Stimulated activated CD4-positive, alpha-beta T cell treated with anti-CD3 and anti-CD28 coated beads, Interleukin-15, amount 100 ng/mL, for 48 hours (primary cell): ENCODE results near the gene COQ4.

ENCODE experiments used
- DNase-seq, 2 donors: peaks; one replicate each; pipeline ENCODE4 v3.0.0-alpha.2; 2020; ENCODE audit warnings: low read depth in 2 of 2

The COQ4 gene

GRCh38 chr9:128340691-128341434, 18.2 kb downstream of the COQ4 start:
- no peak for DNase-seq

GRCh38 chr9:128341435-128341849, 18.8 kb downstream of the COQ4 start:
- peak; percentile 47 to 59 for DNase-seq

- DNase-seq: no peak
These were observed 20.5 kb downstream of the COQ4 start for GRCh38 chr9:128342971-128343680.

- no peak for DNase-seq
These were observed 21.2 kb downstream of the COQ4 start for GRCh38 chr9:128343855-128344254.

- no peak for DNase-seq
These were observed 22.4 kb downstream of the COQ4 start for GRCh38 chr9:128344931-128345605.

- no peak for DNase-seq
These were observed 26.5 kb downstream of the COQ4 start for GRCh38 chr9:128349125-128349524.

GRCh38 chr9:128349772-128350171, 27.1 kb downstream of the COQ4 start:
- no peak for DNase-seq

GRCh38 chr9:128355451-128355850, 32.8 kb downstream of the COQ4 start:
- no peak for DNase-seq

GRCh38 chr9:128358090-128358489, 35.5 kb downstream of the COQ4 start:
- no peak for DNase-seq

GRCh38 chr9:128358861-128359260, 36.2 kb downstream of the COQ4 start:
- no peak for DNase-seq

GRCh38 chr9:128360826-128361225, 38.2 kb downstream of the COQ4 start:
- no peak for DNase-seq

GRCh38 chr9:128361296-128361985, 38.8 kb downstream of the COQ4 start:
- DNase-seq: no peak

GRCh38 chr9:128361986-128362646, 39.5 kb downstream of the COQ4 start:
- DNase-seq: peak; percentile 52 to 60

GRCh38 chr9:128362774-128363173, 40.1 kb downstream of the COQ4 start:
- DNase-seq: no peak

- DNase-seq: no peak
These were observed 42.9 kb downstream of the COQ4 start for GRCh38 chr9:128365525-128365924.

- no peak for DNase-seq
These were observed 46.5 kb downstream of the COQ4 start for GRCh38 chr9:128369024-128369706.

GRCh38 chr9:128370367-128370751, 47.7 kb downstream of the COQ4 start:
- DNase-seq: no peak

- DNase-seq: peak; percentile 88 to 94
These were observed 48.4 kb downstream of the COQ4 start, which contains the start of gene URM1 for GRCh38 chr9:128370752-128371629. URM1 (plus strand) TSS chr9:128371374; CDS start chr9:128371381, 7 bp downstream.

- DNase-seq: no peak
These were observed 49.0 kb downstream of the COQ4 start for GRCh38 chr9:128371630-128372117.

- DNase-seq: no peak
These were observed 49.6 kb downstream of the COQ4 start for GRCh38 chr9:128372188-128372641.
